A172 (cell line): ENCODE data around the gene ABCG2. TPM values are rescaled to one million over a fixed set of nuclear protein-coding genes. Genes with fewer than 3 reads are reported as not detected.
"Not testable (repeated sequence)": the region's sequence is repeated elsewhere in the genome, so short reads cannot be mapped to it uniquely, and the experiment has no call there.

Experiments
- DNase-seq: peaks from one replicate; pipeline ENCODE4 v3.0.0-alpha.2; 2015; ENCODE audit warnings: low spot score
- total RNA-seq: library from RNA; depleted of rRNA; stranded (reverse); fragments of >200 nt; shearing (Covaris generic); gene quantifications from 2 replicates; pipeline ENCODE4 v1.2.3, GENCODE V29; 2014

The ABCG2 gene
- total RNA-seq, 1 experiment from 2014 or later = 2.1 TPM

DNA sequence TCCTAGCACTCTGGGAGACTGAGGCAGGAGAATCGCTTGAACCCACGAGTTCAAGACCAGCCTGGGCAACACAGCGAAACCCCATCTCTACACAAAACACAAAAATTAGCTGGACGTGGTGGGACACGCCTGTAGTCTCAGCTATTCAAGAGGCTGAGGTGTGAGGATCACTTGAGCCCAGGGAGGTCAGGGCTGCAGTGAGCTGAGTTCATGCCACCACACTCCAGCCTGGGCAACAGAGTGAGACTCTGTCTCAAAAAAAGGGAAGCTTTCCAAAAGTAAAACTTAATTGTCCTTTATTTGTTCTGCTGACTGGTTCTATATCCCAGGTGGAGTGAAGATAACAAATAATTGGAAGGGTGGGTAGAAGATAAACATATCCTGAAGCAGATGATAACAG, 45.6 kb downstream of the ABCG2 start:
- DNase-seq = no peak

DNA sequence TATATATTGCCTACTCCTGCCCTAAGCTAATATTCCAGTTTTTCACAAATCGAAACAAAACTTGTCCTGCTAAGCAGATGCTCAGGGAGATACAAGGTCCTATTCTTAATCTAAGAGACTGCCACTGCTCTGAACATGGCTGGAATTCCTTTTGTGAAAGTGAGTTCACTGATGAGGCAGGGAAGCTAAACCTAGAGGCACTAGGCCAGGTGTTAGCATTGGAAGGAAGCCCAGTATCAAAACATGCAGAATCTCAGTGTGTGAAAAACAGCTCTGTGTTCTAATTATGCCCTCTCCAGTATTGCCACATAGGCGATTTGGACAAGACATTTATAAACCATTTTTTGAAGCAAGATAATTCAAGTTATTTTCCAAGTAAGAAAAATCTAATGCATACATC, 47.6 kb downstream of the ABCG2 start:
- no peak for DNase-seq

DNA sequence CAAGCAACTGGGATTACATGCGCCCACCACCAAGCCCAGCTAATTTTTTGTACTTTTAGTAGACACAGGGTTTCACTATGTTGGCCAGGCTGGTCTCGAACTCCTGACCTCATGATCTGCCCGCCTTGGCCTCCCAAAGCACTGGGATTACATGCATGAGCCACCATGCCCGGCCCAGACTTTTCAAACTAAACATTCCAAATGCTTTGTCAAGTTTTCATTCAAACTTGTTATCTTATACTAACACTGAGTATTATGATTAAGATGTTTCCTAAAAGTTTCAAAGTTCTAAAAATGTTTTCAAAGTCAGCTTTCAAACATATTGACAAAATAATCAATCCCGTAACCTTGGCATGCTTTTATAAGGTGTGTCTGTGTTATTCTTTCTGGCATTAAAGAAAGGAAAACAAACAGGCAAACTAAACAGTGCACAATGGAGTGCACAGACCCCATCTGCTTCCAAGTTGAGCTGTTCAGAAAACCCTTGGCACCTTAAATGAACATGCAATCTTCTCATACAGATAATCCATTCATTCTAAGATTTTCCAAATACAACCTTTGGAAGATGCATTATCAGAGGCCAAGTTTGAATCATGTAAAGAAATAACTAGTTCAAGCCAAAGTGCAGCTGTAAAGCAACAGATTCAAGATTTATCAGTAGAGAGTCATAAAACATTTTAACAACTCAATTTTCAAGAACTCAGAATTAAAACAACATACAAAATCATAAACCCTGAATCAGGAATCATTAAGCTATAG, 49.1 kb downstream of the ABCG2 start:
- no peak for DNase-seq

DNA sequence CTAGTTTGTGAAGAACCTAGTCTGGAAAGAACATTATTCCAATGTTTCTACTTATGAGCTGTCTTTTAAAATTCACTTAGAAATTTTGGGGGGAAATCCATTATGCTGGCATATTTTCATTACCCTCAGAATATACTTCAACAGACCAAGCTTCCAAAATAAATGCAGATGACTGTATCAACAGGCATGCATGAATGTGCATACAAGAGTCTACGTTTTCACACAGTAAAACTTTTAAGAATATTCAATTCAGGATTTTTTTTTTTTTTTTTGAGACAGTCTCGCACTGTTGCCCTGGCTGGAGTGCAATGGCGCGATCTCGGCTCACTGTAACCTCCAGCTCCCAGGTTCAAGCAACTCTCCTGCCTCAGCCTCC, 49.7 kb downstream of the ABCG2 start:
- DNase-seq = no peak

DNA sequence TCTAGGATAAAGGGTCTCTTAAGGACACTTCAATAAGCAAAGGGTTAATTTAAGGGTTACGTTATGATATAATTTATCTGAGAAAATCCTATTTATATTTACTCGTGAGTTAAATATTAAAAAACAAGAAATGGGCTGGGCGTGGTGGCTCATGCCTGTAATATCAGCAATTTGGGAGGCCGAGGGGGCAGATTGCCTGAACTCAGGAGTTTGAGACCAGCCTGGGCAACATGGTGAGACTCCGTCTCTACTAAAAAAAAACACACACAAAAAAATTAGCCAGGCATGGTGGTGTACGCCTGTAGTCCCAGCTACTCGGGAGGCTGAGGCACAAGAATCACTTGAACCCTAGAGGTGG, 50.4 kb downstream of the ABCG2 start:
- DNase-seq = not testable (repeated sequence)

DNA sequence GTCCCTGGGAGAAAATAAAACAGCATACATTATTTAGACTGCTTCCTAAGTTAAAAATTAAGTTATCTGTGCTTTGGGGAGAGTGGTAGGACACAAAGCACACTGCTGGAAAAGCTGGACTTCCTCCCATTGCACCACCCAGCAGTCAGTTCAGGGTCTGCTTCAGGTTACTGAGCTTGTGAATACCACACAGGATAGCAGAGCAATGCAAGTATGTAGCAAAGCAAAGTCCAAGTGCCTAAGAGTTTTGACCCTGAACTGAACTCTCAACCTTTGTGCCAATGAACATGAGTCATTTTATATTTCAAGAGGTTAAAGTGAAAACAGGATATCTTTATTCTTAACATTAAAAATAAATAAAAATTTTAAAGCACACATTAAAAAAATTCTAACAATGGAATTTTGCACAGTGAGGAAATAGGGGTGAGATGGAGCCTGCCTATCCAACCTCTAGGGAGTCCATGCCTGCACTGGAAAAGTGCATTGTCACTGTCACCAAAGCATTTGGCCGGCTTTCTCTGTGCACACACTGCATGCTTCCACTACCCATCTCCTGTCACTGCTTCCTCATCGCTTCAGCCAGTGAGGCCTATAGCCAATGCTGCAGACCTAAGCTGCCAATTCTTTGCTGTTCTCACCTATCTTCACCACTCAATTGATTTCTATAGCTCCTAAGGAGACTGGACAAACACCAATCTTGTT, 50.9 kb downstream of the ABCG2 start:
- peak; percentile 4 for DNase-seq

DNA sequence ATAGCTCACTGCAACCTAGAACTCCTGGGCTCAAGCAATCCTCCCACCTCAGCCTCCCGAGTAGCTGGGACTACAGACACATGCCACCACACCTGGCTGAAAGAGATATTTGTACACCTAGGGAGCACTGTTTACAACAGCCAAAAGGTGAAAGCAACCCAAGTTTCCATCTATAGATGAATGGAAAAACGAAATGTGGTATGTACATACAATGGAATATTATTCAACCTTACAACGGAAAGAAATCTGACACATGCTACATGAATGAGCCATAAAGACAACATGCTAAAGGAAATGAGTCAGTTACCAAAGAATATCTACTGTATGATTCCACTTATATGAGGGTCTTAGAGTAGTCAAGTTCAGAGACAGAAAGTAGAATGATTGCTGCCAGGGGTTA, 52.2 kb downstream of the ABCG2 start:
- no peak for DNase-seq

DNA sequence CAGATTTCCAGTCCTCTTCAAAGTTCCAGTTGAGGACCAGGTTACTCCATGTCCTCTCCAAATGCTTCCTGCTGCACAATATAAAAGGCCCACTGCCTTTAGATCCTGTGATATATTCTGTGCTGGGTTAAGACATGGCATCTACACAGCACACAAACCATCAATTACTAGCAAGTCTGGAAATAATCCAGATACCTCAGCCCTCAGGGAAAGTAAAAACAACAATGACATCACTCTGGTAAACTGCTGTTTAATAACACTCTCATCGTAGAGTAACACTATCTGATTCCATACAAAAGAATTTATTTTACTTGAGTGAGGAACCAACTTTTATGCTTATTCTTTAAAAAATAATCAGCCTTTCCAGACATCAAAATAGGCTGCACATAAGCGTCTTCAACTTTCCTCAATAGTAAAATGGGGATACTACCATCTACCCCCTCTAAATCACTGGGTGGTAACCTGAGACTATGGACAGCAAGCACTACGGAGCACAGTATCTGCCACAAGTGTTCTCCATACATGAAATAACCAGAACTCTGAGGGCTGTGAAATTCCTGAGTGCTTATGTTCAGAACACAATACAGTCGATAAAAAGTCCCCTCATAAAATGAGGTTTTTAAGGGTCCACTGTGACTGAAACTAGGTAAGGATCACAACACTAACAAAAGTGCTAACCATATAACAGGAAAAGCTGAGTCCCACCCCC, 53.4 kb downstream of the ABCG2 start:
- DNase-seq = peak; percentile 81

DNA sequence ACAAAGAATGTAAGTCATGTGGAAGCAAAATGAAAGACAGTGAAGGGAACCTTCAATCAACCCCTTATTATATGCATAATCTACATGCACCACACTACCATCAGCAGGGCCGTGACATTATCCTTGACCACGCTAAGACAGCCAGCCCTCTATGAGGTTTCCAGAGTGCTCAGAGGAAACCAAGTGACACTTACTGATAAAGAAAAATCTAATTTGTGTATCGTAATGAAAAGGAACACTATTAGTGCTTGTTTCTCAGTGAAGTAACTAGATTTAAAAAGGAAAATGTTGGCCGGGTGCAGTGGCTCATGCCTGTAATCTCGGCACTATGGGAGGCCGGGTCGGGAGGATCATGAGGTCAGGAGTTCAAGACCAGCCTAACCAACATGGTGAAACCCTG, 56.4 kb downstream of the ABCG2 start:
- no peak for DNase-seq

DNA sequence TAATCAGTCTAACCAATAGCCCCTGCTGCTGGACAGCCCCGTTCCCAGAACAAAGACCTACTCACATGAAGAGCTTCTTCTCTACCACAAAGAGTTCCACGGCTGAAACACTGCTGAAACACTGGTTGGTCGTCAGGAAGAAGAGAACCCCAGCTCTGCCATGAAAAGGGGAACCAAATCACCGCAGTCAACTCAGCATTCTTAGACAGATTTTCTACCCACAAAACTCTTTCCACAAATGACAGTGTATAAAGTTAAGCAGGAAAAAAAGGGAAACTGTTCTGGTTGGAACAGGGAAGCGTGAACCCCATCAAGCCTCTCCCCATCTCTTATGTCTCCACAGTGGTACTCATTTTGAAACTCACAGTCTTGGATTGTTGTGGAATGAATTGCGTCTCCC, 57.3 kb downstream of the ABCG2 start:
- DNase-seq = no peak

DNA sequence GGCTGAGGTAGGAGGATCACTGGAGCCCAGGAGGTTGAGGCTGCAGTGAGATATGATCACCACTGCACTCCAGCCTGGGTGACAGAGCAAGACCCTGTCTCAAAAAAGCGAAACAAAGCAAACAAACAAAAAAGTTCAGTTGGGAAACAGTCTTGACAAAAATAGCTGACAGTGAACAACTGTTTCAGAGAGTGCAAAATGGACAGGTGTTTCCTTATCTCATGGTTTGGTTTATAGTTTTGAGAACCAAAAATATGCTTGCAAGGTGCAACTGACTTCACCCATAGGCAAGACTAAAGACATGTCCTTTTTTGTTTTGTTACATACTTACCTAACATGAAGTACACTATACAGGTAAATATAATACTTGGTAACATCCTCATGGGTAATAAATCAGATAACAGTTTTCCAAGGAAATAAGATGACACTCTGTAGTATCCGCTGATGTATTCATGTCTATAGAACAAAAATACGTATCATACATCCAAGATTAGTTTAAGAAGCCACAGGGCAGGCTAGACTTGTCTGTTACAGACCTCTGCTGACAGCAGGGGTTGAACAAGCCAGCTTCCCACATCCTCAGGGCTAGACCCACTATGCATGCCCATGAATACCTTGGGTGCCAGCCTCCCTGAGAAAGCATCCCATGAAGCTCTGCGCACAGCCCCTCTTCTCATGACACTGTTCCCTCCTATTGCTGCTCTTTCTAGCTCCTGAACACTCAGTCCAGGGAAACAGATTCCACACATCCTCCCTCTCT, 59.3 kb downstream of the ABCG2 start:
- no peak for DNase-seq

DNA sequence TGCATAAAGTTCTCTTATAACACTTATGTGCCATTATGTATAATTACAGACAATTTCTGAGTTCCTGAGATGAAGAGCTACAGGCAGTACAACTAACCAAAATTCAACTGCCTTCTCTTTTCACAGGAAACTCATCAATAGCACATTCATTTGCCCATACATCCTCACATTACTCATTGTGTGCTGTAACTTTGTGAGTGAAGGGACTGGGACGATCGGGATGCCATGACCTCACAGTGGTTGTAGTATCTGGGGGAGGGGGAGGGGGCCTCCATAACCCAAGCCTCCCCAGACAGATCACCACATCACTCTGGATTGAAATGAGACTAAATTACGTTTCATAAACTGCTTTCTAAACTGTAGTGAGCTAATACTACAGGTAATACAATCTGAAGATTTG, 60.7 kb downstream of the ABCG2 start:
- no peak for DNase-seq

DNA sequence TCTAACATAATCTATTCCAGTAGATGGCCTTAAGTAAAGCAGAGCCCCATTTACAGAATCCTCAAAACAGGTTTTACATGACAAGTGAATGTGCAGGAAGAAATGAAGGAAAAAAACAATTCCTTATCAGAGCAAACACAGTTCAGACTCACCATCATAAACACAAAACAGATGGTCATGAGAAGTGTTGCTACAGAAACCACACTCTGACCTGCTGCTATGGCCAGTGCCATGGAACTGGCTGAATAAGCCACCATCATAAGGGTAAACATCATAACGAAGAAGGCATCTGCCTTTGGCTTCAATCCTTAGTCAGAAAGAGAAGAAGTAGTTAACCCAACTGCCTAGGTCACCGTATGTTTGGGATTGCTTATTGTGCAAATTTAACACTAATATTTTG, 61.1 kb downstream of the ABCG2 start:
- no peak for DNase-seq

DNA sequence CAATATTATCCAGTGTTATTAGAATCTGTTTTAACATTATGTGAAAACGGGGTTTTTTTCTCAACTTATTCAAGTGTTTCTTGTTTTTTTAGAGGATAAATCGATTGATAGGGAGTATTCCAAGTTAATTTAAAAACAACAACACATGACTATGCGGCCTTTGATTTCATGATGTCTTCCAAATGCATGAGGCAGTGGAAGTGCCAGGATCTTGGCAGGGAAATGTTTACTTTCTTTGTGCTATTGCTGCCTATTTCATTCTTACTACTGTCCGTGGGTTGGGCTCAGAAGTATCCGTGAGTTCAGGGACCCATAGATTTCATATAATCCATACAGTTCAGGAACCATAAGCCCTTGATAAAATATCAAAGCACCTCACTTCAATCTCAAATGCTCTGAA, 64.6 kb downstream of the ABCG2 start:
- no peak for DNase-seq

DNA sequence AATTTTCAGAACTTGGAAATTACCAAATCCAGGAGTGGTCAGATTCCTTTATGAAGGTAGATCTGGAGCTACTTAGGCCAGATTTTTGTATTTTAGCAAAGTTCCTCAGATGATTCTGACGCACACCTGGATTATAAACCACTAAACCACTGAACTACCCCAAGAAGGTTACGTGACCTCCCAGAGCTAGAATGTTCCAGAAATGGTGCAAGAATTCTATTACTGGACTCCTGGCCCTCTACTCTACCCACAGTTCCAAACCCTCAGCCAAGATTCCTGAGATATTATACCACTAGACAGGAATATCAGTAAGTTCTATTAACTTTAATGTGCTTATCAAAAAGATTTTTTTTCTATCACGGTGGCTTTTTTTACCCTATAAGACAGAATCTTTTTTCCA, 67.1 kb downstream of the ABCG2 start:
- DNase-seq = no peak

DNA sequence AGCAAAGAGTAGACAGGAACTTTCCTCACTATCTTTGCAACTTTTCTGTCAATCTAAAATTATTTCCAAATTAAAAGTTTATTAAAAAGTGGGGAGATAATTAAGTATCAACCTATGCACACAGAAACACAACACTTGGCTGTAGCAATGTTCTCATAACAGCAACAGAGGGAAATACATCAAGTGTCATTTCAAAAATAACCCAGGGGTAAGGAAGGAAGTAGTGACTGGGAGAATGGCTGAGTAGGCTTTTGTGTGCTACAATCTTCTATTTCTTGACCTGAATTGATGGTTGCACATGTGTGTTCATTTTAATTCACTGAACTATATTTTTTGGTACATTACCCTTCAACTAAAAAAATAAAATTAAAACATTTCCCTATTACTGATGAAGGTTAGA, 67.5 kb downstream of the ABCG2 start:
- no peak for DNase-seq

DNA sequence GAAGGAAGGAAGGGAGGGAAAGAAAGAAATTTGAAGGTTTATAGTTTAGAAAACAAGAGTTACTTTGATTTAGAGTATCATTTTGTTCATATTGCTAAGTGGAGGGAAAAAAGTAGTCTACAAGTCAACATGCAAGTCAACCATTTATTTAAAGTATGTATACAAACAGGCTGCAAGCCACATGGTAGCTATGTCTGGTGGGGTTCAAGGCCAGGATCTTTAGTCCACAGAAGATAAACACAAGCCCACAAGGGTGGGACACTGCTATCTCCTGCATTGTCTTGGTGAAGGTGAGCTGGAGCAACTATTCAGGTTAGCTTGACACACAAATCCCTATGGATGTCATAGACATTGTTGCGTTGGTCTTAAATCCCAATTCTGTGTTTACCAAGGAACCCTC, 71.4 kb downstream of the ABCG2 start:
- no peak for DNase-seq

DNA sequence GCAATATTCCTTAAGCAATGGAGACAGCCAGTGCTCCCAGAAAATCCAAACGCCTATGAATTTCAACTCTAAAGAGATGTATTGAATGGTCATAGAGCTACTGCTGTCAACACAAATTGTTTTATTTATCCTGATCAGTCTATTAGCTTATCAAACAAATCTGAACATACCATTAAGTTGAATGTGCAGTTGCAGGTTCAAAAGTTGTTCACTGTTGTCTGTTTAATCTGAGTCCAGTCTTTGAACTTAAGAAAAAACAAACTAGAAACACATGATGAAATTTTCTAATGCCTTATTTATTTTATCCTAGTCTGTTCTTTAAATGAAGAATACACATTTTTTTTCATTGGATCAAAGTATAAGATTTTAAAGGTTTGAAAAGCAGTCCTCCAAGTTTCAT, 77.8 kb downstream of the ABCG2 start:
- no peak for DNase-seq

DNA sequence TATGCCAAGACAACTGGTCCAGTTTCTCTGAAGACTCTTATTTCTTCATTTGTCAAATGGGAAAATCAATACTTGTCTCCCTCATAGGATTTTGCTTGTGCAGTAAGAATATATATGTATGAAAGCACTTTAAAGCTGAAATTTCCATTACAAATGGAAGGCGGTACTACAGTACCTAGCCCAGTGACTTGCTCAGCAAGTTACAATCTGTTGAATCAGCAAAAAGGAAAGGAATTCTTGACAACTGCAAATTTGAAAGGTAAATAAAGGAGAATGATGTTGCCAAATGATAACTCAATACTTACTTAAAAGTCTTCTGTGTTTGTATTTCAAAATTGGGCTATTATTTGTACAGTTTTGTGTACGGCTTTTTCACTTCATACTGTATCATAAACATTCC, 79.9 kb downstream of the ABCG2 start:
- DNase-seq = no peak

DNA sequence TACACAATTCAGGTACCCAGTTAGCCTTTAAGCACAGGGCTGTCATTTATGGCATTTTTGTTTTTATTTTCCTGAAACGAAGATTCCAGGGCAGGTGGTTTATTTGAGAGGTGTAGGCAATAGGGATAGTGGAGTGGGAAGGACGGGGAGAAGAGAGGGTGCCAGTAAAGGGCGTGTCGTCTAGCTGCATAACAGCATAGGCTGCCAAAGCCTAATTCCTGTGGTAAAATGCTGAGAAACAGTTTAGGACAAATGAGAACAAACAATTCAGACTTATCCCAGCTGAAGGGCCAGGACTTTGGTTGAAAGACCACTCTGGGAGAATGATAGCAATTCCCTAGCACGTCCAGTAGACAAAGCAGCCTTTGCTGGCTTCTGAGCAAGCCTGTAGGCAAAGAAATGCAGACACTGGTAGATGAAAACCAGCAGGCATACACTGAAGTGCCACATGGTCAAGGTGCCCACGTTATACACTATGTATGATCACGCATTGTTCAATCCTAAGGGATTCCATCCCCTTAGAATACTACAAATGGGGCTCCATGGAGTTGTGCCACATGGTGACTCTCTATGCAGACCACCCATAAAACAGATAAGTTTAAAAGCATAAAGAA, 80.4 kb downstream of the ABCG2 start:
- DNase-seq = no peak

DNA sequence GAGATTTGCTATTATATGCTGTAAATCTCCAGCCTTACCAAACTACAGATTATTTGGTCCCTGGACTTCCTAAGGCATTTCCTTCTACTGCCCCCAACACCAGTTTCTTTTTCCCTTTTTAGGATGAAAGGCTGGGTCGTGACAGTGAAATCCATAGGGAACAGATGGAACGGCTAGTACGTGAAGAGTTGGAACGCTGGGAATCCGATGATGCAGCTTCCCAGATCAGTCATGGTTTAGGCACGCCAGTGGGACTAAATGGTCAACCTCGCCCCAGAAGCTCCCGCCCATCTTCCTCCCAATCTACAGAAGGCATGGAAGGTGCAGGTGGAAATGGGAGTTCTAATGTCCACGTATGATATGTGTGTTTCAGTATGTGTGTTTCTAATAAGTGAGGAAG, 83.1 kb downstream of the ABCG2 start:
- DNase-seq = no peak

DNA sequence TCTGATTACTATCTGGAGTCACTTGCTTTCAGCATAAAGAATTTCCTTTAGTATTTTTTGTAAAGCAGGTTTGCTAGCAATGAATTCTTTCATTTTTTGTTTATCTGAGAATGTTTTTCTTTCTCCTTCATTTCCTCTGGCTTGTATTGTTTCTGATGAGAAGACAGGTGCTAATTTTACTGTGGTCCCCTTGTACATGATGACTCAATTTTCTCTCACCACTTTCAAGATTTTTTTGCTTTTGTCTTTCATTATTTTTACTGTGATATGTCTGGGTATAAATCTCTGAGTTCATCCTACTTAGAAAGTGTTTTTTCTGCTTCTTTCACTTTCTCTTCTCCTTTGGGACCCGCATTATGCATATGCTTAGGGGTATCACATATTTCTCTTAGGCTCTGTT, 88.4 kb downstream of the ABCG2 start:
- peak; percentile 1 for DNase-seq
